Panc1 (cell line): ENCODE data around the gene KCNQ1OT1.

Experiments
- CTCF ChIP-seq: fragments of 450-650 bp; IDR thresholded peaks from 2 replicates; pipeline ENCODE4 v1.5.1; 2017; ENCODE audit warnings: mild to moderate bottlenecking
- POLR2AphosphoS5 ChIP-seq: IDR thresholded peaks from 2 replicates; pipeline ENCODE4 v1.6.1; 2012; ENCODE audit warnings: mild to moderate bottlenecking, low read depth, low read length, moderate library complexity

GRCh38 chr11:2714871-2715270 lies 15.1 kb upstream of the KCNQ1OT1 start:
- TF ChIP-seq CTCF (no peak), POLR2AphosphoS5 (no peak)
